Retina (tissue), 1 donor: ENCODE measurements around the gene UNC13D.
A peak's percentile ranks its signal among the peaks of the same experiment; 100 is the strongest.
"Not testable (repeated sequence)": the region's sequence is repeated elsewhere in the genome, so short reads cannot be mapped to it uniquely, and the experiment has no call there.

Experiments used
- DNase-seq: peaks from one replicate; pipeline ENCODE4 v3.0.0-alpha.2; 2016

UNC13D gene

DNA sequence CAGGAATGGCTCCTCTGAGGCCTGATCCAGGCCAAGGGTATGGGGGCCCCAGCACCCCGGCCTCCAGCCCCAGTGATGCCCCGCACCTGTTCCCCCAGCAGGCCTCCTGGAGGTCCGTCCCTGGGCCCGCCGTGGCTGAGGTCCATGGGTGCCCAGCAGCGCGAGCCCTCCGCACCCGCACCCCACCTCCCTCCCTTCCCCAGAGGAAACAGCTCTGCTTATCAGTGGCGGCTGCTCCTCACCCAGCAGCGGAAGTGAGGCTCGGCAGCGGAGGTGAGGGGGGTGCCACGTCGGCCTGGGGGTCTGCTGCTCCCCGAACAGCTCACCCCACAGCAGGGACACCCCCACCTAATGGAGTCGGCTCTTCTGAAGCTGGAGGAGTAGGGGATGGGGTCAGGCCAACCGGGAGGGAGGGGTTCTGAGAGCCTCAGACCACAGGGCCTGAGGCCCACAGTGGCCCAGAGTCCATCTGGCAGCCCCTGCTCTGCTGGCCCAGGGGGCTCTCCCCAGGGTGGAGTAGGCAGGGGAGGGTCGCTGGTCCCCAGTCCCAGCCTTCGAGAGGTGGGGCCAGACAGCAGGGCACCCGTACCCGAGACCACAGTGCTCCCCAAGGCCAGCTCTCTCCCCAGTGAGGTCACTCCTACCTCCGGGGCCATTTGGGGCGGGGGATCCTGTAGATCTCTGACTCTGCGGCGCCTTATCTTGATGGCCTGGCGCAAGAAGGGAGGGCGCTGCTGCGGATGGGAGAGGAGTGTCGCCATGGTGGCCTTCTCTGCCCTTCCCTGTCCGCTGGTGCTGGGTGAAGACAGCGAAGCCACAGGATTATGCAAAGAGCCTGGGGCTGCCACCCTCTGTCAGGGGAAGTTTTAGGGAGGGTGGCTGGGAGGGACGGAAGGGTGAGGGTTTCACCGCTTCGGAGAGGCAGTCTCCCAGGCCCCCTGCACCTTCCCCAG lies at the start of gene UNC13D:
Gene UNC13D (minus strand): TSS at position 828 of the 953 bp plus-strand sequence. CDS start 67 bp downstream, at position 761.
- DNase-seq: peak; percentile 7

DNA sequence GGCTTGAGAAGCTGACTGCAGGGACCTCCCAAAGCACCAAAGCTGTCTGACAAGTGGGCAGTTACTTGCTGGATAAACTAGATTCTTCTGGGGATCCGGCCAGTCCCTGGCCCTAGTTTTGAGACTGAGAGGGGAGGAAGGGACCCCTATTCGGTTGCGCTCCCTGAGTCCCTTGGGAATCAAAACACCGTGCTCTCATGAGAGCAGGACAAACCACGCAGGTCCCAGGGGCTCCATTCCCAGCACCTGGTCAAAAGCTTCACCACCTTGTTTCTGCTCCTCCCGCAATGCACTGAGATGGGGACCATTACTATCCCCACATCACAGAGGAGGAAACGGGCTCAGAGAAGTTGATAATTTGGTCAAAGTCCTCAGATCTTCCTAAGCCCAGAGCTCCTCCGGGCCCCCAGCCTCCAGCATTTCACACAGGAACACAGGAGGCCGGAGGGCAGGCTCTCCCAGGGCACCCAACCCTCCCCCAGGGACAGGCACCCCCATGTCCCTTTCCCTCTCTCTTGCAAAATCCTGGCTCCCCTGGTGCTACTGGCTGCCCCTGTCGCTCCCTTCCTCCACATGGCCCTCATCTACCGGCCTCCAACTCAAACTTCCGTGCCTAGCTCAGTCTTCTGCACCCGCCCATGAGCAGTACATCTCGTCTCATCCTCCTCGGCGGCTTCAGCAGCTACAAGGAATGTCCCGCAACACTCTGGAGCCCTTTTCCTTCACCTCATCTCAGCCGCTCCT lies 49.3 kb upstream of the UNC13D start:
- DNase-seq: no peak

DNA sequence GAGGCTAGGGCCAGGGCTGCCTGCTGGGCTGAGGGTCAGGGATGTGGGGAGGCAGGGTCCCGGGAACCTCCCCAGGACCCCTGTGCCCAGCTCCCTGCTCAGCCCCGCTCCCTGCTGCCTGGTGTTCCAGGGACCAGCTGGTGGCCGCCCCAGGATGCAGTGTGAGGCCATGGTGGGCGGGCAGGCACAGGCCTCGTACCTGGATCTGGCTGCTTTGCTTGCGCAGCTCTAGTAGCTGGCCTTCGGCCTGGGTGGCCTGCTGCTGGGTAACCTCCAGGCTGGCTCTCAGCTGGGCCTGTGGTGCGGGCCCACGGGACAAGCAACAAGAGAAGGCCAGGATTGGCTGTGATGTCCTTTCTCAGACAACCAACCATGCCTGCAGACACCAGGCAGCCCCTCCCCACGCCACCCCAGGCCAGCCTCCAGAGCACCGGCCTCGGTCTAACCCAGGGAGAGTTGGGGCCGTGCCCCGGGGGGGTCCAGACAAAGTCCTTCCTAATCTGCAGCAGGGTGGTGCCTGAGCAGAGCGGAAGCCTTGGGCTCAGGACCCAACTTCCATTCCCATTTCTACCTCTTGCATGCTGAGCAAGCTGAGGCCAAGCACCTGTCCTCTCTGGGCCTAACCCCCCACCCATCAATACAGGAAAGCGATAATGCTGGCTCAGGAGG lies 48.5 kb upstream of the UNC13D start:
- DNase-seq: no peak

DNA sequence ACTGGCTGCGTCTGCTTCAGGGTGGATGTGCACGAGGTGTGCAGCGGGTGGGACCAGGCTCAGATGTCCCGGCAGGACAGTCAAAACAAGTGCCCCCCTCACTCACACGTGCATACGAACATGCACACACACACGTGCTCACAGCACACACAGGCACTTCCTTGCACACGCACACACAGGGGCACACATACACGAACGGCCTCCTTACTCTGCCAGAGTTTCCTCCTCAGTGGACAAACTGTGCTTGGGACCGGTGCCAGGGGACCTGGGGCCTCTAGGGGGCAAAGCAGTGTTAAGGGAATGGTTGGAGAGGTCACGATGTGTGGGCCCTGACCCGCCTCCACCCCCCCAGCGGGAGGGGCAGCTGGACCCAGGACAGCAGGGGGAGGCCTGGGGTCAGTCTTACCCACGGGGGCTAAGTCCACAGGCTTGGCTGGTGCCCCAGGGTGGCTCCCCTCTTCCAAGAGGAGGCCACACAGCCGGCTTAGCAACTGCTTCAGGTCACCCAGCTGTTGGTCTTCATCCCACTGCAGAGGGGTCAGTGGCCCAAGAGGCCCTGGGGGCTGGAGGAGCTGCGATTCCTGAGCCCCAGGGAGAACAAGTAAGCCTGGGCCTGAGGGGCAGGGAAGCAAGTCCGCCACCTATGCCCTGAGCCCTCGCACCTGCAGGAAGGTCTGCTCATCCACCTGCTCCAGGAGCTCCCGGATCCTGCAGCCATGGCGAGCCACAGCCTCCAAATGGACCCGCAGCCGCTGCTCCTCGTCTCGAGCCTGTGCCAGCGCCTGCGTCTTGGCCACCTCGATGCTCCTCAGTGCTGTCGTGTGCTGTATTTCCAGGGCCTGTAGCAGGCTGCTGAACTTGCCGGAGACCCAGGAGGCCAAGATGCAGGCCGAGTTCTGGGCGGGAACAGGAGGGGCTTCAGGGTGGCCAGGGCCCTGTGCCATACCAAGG lies 47.7 kb upstream of the UNC13D start:
- no peak for DNase-seq

DNA sequence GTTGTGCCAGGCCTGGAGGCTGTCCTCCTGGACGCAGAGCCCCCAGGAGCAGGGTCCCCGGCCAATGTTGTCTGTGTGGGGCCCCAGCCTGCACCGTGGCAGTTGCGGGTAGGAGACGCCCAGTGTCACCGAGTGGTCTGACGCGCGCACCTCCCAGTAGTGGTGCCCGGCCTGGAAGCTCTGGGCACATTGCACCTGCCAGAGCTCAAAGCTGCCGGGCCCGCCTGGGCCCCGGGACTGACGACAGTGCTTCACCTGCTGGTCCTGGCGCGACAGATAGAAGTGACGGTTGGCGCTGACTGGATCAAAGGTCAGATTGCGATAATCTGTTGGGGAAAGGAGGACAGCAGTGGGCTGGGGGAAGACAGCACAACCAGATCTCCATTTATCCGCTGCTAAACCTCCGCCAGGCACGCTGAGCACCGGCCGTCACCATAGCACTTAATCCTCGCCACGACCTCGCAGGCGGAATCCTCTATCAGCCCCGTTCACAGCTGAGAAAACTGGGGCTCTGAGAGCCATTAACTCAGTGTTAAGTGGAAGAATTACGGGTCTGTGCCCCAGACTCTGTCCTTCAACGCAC lies 46.9 kb upstream of the UNC13D start:
- DNase-seq: no peak

DNA sequence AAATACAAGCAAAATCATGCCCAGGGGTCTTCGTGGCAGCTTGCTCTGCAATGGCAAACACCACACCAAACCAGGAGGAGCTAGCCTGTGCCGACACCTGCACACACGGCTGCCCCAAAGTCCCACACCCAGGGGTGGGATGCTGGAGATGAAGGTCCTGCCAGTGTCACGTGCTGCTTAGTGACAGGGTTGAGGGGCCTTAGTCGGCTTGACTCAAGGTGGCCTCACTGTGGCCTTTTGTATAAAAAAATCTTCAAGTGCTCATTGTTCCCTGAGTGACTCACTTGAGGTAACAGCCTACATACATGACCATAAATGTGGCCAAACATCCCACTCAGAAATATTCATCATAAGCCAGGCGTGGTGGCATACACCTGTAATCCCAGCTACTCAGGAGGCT lies 45.2 kb upstream of the UNC13D start:
- no peak for DNase-seq

DNA sequence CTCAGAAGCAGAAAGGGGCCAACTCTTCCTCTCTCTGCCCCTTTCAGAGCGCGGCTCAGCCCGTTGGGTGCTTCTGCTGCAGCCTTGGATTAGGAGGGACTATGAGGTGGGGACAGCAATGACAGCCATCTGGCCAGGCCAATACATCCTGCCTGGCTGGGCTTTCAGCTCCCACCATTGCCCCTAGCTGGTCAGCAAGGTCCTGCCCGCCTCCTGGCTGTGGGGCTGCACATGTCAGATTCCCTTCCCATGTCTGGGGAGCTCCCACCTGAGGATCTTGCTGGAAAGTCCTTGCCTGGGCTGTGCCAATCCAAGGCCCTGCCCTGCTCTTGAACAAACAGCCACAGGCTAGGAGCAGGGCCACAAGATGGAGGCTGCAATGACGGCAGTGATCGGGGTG lies 44.3 kb upstream of the UNC13D start:
- DNase-seq: no peak

DNA sequence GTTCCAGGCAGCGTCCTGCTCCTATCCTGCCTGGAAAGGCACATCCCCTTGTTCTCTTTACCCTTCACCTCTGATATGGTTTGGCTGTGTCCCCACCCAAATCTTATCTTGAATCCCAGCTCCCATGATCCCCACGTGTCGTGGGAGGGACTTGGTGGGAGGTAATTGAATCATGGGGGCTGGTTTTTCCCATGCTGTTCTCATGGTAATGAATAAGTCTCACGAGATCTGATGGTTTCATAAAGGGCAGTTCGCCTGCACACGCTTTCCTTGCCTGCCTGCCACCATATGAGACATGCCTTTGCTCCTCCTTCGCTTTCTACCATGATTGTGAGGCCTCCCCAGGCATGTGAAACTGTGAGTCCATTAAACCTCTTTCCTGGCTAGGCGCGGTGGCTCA lies 41.7 kb upstream of the UNC13D start:
- not testable (repeated sequence) for DNase-seq

DNA sequence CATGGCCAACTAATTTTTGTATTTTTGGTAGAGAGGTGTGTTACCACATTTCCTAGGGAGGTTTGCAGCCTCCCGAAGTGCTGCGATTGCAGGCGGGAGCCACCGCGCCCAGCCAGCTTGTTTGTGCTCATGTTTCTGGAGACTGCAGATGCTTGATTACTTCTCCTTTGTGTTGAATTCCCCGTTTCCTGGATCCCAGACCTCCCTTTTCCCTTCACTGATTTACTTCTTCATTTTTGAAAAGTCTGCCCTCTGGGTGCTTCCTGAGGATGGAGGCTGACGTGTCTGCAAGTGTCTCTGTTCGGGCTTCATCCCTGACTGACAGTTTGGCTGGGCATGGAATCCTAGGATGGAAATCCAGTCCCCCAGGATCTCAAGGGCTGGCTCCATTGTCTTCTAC lies 41.2 kb upstream of the UNC13D start:
- DNase-seq: no peak

DNA sequence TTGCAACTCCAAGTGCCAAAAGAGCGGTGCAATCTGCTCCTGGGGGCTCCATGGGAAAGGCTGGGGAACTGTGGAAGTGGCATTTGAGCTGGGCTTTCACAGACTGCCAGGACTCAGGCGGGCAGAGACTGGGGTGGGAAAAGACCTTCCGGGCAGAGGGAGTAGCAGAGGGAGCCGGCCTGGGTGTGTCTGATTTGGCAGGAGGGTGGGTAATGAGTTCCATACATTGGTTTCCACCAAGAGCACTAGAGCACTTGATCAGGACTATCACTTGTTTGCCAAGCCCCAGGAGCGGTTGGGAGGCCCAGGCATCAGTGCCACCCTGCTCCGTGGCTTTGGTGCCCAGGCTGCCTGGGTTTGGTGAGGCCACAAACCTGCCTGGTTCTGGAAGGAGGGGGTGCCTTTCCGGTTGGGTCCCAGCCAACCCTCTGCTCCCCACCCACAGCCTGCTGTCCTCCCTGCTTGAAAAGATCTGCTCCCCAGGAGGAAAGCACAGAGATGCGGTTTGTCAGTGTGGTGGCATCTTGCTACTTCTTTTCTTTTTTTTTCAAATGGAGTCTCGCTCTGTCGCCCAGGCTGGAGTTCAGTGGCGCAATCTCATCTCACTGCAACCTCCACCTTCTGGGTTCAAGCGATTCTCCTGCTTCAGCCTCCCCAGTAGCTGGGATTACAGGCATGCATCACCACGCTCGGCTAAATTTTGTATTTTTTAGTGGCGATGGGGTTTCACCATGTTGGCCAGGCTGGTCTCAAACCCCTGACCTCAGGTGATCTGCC lies 37.7 kb upstream of the UNC13D start:
- DNase-seq: no peak

DNA sequence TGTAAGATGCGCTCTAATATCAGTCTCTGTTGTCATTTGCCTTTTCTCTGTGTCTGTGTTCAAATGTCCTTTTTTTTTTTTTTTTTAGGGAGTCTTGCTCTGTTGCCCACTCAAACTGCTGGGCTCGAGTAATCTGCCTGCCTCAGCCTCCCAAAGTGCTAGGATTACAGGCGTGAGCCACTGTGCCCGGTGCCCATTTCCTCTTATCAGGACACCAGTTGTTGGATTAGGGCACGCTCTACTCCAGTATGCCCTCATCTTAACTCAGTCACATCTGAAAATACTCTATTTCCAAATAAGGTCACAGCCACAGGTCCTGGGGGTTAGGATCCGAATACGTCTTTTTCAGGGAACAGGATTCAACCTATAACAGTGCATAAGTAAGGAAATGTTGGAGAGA lies 36.1 kb upstream of the UNC13D start:
- no peak for DNase-seq

DNA sequence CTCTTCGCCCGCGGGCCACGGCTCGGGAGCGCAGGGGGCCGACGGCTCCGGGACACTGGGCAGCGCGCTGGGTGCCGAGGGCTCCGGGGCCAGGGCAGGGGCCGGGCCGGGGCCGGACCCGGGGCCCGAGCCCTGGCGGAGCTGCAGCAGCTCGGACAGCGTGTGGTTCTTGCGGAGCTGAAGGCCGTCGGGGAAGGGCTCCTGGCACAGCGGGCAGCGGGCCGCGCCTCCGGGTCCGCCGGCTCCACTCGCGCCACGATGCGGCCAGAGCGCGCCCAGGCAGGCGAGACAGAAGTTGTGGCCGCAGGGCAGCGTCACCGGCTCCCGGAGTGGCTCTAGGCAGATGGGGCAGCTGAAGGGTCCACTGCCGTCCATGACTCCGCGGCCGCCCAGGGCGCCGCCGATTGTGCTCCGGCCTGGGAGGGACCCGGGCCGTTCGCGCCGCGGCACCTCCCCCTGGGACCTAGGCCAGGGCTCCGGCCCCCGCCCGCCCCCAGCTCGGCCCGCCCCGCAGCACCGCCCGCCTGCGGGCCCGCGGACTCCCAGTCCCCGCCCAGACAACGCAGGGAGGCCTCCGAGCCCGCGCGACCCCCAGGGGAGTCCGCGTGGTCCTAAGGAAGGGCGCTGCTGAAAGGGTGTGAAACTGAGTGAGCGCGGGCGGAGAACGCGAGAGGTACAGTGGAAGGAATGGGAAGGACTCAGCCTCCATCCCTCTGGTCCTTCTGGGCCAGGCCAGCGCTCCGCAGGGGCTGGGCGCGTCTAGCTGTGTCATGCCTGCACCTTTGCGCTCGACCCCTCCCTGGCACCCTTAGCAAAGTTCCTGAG lies 34.2 kb upstream of the UNC13D start, which contains the start of gene TRIM47:
Gene TRIM47 (minus strand): TSS at position 408 of the 825 bp plus-strand sequence. CDS start 33 bp downstream, at position 375.
- peak; percentile 46 for DNase-seq

DNA sequence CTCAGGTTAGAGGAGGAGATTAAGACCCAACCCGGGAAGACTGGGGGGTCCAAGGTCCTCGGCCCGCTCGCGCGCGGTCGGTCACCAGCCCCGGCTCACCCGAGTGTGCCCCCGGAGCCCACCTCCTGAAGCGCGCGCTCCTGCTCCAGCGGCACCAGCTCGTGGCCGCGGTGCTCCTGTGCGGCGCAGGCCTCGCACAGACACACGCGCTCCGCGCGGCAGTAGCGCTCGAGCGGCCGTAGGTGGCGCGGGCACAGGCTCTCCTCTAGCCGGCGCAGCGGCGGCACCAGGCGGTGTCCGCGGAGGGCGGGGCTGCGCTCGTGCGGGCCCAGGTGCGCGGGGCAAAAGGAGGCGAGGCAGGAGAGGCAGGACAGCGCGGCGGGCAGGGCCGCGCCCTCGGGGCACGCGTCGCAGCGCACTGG lies 33.6 kb upstream of the UNC13D start:
- peak; percentile 86 for DNase-seq

DNA sequence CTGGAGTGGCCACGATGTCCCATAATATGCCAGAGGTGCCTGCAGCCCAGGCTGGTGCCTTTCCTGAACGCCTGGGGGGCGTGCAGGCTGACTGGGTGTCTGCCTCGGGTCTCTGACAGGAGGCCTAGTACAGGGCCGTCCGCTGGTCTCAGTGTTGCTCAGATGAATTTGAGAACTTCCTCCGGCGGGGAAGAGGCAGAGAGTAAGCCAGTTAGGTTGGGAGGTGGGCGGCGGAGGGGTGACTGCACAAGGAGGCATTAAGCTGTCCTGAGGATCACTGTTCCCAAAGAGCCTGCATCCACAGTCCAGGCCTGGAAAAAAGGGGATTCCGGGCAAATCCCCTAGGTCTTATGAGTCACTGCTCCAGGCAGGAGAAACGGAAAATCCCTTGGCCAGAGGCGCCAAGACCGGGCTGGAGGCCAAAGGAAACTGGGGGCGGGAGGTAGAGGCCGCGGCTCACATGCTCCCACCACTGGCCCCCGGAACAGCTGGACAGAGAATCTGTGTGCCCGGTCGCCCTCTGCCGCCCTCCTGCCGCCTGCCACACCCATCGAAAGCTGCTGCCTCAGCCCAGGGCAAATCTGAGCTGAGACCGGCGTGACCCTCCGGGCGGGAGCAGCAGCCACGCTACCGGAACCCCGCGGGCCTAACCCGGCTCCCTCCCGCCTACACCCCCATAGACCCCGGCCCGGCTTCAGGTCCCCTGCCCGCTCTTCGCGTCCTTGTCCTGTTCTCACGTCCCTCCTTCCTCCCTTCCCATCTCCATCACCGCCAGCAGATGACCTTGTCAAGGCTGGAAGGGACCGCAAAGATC lies 32.9 kb upstream of the UNC13D start:
- peak; percentile 44 for DNase-seq

DNA sequence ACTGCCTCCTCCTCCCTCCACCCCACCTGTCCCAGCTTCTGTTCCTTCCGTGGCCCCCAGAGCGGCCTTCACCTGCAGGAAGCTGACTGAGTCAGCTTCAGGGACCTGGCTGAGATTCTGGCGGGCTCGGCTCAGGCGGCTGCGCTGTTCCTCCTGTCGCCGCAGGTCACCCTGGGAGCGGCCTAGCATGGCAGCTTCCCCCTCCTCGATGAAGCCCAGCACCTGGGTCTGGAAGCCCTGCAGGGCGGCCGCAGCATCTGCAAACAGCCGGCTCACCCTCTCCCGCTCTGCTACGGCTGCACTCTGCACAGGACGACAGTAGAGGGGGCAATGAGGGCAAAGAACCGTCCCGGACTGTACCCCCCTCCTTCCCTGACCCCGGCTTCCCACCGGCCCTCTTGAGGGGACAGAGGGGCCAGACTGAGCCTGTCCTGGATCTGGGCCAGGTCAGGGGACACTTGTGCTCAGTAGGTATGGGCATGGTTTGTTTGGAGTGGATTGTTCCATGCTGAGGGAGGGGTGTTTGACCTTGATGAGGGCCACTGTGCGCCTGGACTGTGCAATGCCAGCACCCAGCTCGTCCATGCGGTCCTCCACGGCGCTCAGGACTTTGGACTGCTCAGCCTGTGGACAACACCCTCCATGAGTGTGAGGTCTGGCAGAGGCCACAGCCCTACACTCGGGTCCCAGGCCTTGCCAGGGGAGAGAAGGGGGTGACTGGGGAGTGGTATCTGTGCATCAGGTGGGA lies 32.2 kb upstream of the UNC13D start:
- DNase-seq: no peak

DNA sequence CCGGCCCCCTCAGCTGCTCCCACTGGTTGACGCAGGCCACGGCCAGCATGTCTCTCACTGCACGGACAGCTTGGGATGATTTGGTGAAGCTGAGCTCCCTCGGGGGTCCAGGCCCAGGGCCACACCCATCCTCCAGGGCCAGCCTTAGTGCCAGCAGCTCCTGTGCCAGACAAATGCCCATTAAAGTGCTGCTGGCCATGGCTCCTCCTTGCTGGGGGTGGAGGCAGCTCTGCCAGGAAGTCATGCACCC lies 31.7 kb upstream of the UNC13D start:
- DNase-seq: no peak

DNA sequence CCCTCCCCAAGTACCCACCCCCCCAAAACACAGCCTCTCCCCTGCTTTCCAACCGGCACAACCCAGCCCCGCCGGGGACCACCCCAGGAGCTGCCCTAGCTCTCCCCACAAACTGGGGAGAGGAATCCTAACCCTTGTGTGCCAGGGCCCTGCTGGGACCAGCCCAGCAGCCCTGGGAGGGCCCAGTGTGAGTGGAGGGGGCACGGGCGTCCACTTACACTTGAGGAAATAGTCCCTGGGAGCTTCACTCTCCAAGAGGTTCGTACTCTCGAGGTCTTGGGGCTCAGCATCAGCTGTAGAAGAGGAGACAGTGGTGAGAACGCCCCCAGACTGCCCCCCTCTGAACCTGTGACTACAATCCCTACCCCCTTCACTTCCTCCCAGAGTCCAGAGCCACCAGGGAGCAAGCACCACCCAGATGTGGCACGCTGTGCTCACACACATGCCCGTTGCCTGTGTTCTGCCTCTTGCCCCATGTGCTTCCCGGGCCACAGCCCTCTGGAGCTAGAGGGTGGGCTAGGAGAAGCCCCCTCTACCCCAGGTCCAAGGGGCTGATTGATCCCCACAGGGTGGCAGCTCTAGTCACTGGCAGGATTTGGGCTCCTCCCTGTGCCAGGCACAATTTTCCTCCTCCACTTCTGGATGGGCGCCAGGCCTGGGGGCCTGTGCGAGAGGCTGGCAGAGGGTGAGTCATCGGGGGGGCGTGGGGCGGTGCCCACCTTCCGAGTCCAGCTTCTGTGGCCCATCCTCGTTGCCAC lies 31.2 kb upstream of the UNC13D start:
- DNase-seq: no peak
